NCI-H524 treated with DMSO at 0.1 percent for 48 hours (cell line): ENCODE data around the gene DCLRE1B.

Experiments used
- DNase-seq: peaks from one replicate; lab custom pipeline; 2025; lab: John Stamatoyannopoulos, UW

The DCLRE1B gene

DNA sequence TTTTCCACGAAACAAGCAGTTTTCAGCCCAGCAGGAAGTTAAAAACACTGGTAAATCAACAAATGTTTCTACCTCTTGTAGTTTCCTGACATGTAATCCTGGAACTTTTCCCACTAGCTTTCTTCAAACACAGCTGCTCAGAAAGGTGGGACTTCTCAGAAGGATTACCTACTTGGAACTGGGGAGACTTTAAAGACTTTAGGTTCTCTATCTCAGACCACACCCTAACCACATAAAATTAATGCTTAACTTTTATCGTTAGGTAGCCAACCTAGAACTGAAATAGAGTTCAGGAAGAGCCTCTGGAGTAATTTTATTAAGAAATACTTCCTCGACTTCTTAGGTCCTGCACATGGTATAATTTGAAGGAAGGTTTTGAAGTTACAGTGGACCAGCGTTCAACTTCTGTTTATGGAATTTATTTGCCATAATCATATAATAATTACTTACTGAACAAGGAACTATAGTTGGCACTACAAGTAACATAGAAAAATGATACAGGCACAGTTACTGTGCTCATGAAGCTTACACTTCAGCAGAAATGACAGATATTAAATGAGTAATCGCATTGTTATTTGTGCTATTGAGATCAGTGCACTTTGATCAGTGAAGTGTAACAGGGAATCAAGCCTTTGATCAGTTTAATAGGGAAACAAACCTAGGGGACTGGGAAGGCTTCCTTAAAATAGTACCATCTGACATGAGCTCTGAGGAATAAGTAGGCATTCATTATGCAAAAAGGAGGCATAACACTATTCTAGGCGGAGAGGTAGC, 17.5 kb upstream of the DCLRE1B start, which contains the start of gene BCL2L15:
Gene BCL2L15 (minus strand): TSS at position 180 of the 774 bp plus-strand sequence. CDS start 206 bp downstream, outside the sequence.
- DNase-seq: no peak

DNA sequence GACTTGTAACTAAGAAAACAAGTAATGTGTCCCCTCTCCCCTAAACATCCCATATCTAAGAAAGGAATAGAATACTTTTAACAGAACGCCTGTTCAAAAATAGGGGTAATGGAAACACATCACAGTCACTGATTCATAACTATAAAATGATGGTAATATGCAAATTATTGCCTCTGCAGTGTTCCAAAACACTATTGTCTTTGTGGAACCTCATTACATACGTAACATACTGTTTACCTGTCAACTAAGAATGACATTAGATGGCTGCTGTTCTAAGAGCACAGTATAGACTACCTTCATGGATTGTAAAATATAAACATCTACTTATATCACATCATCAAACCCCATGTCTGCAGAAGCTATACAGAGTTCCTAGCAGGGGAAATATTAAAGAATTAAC, 14.3 kb upstream of the DCLRE1B start:
- no peak for DNase-seq

DNA sequence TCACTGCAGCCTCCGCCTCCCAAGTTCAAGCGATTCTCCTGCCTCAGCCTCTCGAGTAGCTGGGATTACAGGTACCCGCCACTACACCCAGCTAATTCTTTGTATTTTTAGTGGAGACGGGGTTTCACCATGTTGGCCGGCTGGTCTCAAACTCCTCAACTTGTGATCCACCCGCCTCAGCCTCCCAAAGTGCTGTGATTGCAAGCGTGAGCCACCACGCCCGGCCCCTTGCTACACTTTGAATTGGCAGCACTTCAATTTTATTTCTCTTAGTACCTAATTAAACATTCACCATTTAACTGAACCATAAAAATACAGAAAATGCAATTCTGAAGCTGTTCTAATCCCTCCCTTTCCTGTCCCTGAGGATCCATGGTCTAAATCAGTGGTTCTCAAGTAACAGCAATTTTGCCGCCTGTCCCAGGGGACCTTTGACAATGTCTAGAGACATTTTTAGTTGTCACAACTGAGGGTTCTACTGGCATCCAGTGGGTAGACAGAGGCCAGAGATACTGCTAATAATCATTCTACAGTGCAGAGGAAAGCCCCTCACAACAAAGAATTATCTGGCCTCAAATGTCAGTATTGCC, 13.4 kb upstream of the DCLRE1B start:
- no peak for DNase-seq

DNA sequence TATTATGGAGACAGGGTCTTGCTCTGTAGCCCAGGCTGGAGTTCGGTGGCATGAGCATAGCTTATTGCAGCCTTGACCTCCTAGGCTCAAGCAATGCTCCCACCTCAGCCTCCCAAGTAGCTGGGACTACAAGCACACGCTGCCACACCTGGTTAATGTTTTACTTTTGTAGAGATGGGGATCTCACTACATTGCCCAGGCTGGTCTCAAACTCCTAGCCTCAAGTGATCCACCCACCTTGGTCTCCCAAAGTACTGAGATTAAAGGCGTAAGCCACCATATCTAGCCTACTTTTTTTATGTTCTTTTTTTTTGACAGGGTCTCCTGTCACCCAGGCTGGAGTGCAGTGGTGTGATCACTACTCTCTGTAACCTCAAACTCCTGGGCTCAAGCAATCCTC, 11.9 kb upstream of the DCLRE1B start:
- no peak for DNase-seq

DNA sequence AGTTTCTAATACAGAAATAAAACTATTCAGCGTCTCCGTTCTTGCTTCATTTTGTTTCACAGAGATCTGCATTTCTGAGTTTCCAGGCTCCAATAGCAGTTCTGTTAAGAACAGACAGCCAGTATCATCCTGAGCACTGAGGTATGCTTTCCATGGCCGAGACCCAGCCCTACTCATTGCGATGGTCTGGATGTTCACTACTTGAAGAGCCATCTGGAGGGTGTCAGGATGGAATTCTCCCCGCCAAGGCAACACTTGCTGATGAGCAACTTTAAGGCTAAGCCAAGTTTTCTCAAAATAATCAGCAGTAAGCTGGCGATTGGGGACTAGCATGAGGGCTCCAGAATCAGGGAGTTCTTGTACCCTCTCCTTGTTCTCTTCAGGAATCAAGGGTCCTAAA, 10.0 kb upstream of the DCLRE1B start:
- no peak for DNase-seq

DNA sequence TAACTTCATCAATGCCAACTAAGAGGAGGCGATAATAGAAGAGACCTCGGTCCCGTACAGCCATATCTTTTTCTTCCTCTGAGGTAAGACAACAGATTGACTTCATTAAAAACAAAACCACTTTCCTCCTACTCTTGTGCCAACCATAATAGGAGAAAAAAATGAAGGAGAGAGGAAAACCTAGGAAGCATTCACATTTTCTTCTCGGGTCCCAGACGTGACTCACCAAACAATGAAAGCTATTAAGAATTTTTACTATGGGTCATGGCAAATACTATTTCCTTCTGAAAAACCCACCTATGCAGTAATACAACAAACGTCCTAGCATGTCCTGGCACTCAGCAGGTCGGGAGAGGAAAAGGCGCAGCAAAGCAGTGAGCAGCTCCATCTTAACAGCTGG, 9.2 kb upstream of the DCLRE1B start:
- no peak for DNase-seq

DNA sequence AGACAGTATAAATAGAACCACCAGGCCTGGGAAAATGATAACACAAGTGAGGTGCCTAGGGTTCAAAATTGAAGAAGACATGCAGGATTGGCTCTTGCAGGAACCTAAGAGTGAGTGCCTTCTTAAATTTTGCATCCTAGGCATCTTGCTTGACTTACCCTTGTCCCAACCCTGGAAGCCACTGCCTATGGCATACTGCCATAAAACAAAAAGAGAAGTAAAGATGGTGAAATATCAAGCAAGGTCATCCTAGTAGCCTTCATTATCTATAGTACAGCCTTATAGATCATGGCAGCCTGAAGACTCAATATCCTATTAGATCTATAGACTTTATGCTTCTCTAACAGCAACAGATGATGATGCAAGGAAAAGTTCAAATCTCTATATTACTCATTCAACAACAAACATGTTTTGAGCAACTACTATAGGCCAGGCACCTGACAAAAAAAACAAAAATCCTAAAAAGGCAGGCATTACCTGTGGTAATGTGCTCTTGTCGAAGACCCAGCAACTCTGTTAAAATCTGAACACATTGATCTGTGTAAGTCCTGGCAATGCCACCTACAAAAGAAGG, 6.8 kb upstream of the DCLRE1B start:
- DNase-seq: no peak

DNA sequence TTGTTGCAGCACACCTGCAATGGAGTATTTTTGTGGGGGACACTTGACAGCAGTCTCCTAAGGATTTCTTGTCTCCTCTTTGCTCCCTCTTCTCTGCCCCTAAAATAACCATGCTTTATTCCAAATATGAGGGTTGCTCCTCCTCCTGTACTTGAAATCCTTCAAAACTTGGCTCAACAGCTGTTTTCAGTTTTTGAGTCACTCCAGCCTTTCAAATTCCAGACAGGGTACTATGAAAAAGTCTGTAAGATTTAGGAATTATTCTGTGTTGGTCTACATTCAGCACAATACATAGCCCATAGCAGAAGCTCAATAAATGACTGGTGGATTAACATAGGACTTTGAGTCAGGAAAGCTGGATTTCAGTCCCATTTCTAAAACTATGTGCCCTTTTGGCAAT, 6.0 kb upstream of the DCLRE1B start:
- no peak for DNase-seq

DNA sequence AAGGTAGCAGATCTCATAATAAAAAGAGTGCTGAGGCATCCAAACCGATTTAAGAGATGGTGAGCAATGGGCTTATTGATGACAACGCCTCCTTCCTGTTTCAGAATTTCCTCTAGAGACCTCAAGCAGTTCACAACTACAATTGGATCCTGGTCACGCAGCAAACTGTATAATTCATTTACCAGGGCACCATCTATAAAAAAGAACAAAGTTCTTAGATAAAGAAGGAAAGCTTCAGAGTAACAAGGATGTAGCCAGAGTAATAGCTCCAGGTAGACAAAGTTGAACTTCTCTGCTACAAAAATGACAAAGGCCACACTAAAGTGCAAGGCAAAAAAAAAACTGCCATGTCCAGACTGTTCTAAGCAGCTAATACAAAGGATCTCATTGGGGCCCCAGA, 3.9 kb upstream of the DCLRE1B start:
- DNase-seq: no peak

DNA sequence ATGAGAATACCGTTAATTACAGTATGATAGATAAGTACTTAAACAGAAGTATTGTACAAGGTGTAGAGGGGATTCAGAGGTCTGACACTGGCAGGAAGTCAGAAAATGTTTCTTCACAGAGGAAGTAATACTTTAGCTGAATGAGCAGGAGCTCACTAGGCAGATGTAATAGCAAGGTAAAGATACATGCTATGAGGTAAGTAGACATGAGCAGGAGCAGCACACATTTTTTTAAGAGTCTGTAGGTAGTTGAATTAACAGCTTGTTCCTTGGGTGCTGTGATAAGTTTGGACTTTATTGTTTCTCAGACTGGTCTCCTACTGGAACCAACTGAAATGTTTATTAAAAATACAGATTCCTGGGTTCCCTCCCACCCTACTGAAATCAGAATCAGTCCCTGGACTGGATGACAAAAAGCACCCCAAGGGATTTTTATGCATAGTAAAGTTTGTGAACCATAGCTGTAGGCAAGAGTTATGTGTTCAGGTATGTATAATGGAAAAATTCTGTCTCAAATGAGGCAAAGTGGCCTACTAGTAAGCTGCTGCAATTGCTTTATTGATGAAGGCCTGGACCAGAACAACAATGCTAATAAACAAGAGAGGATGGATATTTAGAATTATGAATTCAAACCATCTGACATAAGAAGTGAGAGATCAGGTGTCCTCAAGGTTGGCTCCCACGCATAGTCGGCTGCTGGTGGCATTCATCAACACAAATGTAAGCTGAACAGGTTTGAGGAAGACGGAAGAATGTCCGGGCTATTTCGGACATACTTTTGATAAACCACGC, 1.4 kb upstream of the DCLRE1B start:
- DNase-seq: no peak

DNA sequence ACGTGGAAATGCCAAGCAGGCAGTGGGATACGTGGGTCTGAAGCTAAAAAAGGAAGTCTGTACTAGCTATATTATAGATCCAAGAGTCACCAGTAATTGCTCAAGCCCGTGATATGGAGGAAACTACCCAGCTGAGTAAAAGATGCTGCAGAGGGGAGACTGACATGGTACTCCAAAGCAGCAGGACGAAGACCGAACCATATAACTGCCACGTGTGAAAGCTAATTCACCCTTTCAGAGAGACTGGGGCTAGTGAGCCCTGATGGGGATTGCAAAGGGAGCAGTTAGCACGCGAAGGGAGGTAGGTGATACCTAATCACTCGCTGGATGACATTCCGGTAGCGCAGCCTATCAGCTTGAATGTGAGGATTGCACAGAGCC, 843 bp upstream of the DCLRE1B start:
- no peak for DNase-seq

DNA sequence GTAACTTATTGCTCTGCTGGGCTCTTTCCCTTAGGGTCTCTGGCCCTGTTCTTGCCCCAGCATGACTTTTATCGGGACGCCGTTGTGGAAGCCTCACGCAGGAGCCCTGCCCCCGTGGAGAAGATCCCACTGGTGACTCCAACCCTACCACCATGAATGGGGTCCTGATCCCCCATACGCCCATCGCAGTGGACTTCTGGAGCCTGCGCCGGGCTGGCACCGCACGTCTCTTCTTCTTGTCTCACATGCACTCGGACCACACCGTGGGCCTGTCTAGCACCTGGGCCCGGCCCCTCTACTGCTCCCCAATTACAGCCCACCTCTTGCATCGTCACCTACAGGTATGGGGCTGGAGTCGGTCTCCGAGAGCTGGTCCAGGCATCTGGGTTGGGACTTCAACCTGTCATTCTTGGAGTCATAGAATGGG, 322 bp downstream of the DCLRE1B start:
- DNase-seq: no peak

DNA sequence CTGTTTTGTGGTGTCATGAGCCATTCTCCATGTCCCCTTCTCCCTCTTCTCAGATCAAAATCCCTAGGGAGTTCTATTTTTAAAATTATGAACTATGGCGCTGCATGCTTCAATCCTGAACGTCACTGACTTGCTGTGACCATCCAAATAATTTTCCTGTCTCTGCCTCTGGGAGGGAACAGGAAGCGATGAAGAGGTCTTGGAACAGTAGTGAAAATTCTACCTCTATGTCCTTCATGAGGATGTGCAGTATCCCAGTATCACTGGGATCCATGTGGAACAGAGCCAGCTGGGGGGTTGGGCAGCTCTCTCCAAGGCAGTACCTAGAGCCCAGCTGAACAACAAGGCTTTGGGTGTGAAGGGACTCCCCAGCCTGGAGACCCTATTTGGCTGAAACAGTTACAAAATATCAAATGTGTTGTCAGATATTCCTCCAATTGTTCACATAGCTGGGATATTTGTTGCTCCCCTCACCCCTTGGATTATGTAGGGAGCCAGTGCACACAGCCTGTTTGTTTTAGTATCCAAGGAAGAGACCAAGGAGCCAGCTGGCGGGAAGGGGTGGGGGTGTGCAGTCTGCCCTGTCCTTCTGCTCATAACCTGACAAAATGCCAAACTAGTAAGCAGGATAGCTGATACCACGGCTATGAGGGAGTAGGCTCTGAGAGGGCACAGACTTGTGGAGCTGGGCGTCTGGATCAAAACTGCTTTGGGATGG, 7.6 kb downstream of the DCLRE1B start:
- DNase-seq: peak; percentile 79

DNA sequence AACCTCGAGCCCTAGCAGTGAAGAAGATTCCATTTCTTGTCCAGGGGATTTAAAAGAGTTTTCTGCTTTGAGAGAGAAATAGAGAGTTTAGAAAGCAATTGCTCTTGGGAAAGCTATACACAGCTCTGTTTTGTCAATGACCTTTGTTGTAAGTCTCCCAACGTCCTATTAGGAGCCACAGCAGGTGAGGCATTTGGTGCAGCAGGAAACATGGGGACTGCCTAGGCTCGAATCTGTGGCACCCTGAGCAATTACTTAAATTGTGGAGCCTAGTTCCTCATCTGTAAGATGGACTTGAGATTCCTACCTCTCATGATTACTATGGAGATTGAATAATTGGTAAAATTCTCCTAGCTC, 8.2 kb downstream of the DCLRE1B start:
- no peak for DNase-seq

DNA sequence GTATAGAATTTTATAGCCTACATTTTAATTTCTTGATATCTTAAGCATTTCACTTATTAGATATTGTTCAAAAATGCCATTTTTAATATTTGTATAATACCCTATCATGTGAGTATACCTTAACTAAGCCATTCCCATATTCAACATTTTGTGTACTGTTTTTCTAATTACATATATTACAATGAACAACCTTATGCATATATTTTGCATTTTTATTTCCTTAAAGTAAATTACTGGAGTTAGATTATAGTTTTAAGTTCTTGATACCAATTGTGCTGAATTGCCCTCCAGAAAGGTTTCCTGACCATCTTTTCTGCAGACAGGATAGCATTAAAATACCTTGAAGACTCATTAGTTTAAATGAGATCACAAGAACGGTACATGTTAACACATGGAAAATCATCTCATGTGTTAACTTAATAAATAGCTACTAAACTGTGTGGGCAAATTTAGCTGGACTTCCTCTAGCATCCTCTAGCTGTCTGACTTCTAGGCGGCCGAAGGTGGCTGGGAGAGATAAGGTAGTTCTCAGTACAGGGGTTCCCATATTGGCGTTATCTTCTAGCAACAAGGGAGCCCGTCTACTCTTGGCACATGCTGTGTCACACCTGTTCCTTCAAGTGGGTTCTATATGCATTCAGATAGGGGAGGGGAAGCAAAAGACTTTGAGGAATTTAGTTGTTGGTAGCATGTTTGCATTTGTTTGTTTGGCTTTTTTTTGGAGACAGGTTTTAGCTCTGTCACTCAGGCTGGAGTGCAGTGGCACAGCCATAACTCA, 8.9 kb downstream of the DCLRE1B start:
- DNase-seq: no peak

DNA sequence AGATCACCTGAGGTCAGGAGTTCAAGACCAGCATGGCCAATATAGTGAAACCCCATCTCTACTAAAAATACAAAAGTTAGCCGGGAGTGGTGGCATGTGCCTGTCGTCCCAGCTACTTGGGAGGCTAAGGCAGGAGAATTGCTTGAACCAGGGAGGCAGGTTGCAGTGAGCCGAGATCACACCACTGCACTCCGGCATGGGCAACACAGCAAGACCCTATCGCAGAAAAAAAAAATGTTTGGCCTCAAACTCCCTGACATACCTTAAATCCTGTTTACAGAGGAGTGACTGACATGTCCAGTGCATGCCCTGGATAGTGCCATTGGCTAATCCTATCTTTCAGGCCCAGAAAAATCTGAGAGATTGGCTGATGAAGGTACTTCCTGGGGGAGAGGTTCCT, 11.8 kb downstream of the DCLRE1B start:
- DNase-seq: no peak

DNA sequence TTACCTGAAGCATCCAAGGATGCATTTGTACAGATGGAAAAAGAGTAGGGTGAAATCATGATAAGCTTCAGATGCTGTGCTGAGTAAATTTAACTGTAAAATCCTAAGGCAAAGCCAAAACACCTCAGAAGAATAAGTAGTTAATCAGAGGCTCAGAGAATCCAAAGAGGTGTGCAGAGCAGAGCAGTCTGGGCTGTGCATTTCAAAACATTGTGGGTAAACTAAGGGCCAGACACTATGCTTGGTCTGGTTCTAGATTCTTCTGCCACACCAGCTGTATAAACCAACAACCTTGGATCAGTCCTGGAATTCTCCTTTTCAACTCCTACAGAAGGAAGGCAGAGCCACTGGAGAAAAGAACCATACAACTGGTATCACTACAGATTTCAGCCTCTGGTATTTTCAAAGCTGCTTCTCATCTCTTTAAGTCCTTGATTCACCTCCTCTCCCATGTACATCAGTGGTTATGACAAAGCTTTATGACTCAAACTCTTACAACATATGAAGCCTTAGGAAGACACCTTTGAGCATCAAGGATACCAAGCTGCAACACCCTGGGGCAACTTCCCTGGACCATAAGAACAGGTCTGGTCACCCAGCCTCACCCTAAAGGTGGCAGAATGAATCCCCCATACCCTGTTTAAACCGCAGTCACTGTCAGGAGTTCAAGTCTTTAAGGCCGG, 12.4 kb downstream of the DCLRE1B start:
- DNase-seq: no peak

DNA sequence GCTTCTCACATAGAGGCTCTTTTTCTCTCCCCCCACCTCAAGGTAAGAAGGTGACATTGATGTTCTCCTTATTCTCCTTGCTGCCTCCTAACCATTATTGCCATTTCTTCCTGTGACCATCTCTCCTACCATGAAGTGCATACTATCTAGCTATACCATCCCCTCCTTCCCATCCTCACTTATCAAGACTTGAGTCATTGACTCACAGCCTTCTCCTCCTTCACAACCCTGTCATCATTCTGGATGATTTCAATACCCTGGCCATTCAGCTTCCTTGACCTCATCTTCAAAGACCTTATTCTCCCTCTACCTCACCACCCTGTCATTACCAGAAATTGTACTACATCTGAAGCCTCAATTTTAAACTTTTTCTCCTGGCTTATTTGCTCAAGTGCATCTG, 13.1 kb downstream of the DCLRE1B start:
- DNase-seq: no peak

DNA sequence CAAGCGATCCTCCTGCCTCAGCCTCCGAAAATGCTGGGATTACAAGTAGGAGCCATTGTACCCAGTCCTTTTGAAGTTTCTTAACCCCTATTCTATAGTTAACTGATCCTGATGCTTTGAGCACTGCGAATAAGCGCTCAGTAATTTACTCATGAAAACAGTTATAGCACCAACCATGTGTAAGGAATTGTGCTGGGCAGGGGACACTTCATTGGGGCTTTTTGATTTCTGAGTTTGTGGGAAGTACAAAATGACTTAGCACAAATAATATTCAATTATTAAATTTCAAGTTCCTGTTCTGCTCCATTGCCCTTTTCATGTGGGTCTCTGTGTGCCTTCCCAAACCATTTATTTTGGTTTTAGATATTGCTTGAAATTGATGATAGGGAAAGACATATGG, 17.8 kb downstream of the DCLRE1B start:
- no peak for DNase-seq

DNA sequence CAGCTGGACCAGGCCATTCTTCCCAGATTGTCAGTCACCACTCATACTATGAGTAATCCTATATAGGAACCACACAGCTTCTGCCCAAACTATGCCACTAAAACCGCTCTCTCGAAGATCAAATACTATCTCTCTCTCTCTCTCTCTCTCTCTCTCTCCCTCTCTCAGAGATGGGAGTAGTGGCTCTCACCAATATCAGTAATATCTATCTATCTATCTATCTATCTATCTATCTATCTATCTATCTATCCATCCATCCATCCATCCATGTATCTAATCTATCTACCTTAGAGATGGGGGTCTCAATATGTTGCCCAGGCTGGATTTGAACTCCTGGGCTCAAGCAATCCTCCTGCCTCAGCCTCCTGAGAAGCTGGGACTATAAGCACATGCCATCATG, 19.3 kb downstream of the DCLRE1B start:
- no peak for DNase-seq
